ENCODE measurements around the gene FXN.
"Not testable (repeated sequence)": the region's sequence is repeated elsewhere in the genome, so short reads cannot be mapped to it uniquely, and the experiment has no call there.

Gene FXN

DNA sequence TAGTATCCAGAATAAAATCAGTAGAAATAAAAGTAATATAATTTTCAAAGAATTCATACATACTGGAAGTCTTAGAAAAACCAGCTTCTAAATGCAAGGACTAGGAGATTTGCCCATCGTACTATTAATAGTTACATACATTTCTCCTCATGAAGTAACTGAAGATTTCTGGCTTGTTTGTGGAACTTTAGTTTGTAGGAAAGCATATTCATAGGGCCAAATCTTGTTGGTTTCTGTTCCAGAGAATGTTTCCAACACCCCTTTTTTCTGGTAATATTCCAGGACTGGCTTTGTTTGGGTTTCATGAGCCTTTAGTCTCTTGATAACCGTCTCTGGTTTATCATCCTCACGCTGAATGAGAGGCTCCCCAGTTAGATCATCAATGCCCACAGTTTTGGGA, 72.2 kb downstream of the FXN start:
- FAIRE-seq = no peak

GRCh38 chr9:69108706-69109105, 73.2 kb downstream of the FXN start:
- not testable (repeated sequence) for FAIRE-seq

- no peak for FAIRE-seq
Observed at GRCh38 chr9:69109152-69109551, 73.6 kb downstream of the FXN start.

- not testable (repeated sequence) for FAIRE-seq
Observed at GRCh38 chr9:69112646-69113045, 77.1 kb downstream of the FXN start.

- no peak for FAIRE-seq
Observed at GRCh38 chr9:69115621-69116020, 80.1 kb downstream of the FXN start.

DNA sequence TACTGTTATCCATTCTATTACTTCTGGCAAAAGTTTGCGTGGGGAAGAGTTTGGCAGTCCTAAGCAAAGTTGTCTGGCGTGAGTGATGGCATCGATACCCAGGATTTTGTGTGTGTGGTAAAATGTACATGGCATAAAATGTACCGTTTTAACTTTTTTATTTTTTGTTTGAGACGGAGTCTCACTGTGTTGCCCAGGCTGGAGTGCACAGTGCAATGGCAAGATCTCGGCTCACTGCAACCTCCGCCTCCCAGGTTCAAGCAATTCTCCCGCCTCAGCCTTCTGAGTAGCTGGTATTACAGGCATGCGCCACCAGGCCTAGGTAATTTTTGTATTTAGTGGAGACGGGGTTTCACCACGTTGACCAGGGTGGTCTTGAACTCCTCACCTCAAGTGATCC, 83.1 kb downstream of the FXN start:
- no peak for FAIRE-seq

GRCh38 chr9:69120380-69121154, 85.0 kb downstream of the FXN start:
- FAIRE-seq = no peak

- FAIRE-seq = no peak
Observed at GRCh38 chr9:69121155-69122081, 85.9 kb downstream of the FXN start.

- no peak for FAIRE-seq
Observed at GRCh38 chr9:69122082-69122548, 86.6 kb downstream of the FXN start.

- FAIRE-seq = no peak
Observed at GRCh38 chr9:69122549-69123141, 87.1 kb downstream of the FXN start.

DNA sequence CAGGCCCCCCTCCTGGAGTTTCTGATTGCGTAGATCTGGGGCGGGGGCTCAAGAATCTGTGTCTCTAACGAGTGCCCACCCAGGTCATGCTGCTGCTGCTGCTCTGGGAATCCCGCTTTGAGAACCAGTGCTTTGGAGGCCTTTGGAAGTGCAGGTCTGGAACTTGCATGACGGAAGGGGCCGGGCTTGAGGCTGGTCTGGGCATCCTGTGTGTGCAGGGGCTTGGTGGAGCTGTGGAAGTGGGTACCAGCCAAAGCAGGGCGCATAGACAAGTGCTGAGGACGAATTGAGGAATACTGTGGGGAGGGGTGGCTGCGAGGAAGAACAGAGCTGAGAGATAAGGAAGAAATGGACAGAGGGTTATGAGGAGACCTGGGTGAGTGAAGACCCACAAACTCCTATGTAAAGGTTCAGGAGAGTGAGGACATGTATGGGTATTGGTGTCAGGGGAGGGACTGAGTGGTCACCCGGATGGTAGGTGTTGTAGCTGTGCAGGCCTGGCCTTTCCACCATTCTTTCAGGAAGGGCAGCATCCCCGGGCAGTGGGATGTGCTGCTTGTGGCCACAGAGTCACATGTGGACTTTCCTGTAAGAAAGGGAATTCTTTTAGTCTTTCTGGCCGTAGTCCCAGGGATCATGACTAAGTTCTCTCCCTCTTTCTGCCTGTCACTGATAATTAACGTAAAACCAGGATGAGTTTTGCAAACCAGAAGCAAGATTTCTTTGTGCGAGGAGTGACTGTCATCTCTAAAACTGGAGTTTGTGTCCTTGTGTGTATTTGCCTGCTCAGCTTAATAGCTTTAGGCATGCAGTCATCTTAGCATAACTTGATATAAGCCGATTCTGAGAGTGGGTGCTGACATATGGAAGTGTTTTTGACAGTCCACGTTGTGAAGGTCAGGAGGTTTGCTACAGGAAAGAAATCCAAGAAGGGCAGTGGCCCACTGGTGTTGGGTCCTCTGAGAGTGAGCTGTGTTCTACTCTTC, 95.2 kb downstream of the FXN start:
- FAIRE-seq = no peak

DNA sequence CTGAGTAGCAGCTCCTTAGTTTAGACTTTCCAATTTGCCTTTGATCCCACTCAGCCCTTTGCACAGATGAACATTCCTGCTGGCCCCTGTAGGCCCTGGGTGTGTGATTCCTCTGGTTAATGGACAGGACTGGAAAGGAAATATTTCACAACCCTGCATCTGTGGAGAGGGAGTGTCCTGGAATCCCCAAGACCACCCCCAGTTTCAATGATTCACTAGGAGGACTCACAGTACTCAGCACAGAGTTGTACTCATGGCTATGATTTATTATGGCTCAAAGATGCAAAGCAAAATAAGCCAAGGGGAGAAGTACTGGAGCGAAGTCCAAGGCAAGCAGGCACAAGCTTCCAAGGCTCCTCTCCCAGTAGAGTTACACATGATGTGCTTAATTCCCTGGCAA, 96.1 kb downstream of the FXN start:
- no peak for FAIRE-seq

GRCh38 chr9:69132361-69132760, 96.8 kb downstream of the FXN start:
- FAIRE-seq = no peak

DNA sequence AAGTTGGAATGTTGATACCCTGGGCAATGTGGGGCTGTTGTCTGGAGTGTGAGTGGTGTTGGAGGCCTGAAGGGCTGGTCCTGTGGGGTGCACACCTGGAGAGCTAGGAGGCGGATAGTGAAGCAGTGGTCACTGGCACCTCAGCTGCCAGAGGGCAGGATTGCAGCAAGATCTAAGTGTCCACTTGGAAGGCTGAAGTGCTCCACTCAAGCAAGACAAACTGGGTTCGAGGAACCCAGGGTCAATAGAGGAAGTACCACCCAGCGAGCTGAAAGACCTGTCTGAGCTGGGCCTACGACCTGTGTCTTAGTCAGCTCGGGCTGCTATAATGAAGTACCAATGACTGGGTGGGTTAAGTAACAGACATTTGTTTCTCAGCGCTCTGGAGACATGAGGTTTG, 98.9 kb downstream of the FXN start:
- FAIRE-seq = no peak

DNA sequence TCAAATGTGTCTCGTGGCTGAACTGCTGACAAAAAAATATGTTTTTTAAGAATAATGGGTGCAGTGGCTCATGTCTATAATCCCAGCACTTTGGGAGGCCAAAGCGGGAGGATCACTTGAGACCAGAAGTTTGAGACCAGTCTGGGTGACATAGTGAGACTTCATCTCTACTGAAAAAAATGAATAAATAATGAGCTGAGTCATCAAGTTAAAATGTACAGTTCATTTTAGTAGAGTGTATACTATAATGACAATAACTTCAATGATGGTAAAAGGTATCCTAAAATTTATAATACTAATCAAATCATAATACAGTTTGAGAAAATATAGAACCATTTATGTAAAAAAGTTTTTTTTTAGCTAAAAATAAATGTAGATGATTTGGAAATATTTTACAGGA, 100.6 kb downstream of the FXN start:
- FAIRE-seq = no peak

DNA sequence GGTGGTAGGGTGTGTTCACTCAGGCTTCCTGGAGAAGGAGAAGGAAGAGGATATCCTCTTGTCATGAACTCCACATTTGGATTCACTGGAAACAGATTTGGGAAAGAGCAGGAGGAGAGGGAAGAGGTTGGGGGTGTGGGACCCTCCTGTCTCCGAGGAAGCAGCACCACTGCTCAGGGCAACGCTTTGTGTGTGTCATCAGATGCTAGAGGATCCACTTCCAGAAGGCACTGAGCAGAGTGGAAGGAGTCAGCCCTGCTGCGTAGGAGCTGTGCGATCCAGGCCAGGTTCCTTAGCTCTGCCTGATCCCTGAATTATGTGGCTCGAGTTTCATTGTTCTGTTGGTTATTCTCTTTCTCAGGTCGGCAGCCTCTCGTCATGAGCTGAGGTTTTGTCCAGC, 101.2 kb downstream of the FXN start:
- no peak for FAIRE-seq

DNA sequence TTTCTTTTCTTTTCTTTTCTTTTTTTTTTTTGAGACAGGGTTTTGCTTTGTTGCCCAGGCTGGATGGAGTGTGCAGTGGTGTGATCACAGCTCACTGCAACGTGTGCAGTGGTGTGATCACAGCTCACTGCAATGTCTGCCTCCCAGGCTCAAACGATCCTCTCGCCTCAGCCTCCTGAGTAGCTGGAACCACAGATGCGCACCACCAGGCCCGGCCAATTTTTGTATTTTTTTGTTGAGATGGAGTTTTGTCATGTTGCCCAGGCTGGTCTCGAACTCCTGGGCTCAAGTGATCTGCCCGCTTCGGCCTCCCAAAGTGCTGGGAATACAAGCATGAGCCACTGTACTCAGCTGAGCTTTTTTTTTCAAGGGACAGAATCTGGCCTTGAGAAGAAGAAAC, 101.8 kb downstream of the FXN start:
- FAIRE-seq = no peak

- FAIRE-seq = no peak
Observed at GRCh38 chr9:69139596-69139995, 104.0 kb downstream of the FXN start.

DNA sequence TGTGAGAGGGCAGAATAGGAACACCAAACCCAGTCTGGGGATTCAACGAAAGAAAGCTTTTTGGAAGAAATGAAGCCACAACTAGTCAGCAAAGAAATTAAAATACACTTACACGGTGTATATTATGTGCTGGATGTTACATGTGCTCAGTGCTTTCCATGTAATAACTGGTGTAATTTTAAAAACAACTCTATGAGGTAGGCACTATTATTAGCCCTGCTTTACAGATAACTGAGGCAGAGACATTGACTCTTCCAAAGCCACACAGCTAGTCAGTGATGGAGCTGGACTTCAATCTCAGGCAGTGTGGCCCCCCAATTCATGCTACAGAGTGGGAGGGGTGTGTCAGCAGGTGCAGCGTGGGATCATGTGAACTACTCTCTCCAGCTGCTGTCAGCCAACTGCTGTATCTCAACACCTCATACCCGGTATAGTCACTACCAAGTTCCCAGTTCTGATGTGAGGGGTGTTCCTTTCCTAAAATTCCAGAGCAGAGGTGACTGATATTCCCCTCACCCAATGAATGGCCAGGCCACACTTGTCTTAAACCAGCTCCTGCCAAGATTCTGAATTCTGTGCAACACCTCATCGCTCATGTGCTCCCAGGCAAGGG, 104.7 kb downstream of the FXN start:
- FAIRE-seq = no peak

DNA sequence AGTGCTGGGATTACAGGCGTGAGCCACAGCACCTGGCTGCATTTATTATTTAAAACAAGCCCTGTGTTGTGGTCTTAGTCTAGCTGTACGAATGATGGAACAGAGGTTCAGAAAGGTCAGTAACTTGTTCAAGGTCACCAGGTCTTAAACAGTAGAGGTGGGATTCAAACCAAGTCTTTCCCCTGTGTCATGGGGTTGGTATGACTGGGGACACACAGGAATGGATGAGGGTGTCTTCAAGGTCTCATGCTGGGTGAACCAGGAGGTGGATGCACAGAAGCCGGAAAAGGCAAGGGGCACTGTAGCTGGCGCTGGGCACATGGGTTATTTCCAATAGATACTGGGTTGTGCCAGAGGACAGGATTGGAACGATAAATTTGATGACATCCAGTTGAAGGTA, 106.3 kb downstream of the FXN start:
- FAIRE-seq = no peak

DNA sequence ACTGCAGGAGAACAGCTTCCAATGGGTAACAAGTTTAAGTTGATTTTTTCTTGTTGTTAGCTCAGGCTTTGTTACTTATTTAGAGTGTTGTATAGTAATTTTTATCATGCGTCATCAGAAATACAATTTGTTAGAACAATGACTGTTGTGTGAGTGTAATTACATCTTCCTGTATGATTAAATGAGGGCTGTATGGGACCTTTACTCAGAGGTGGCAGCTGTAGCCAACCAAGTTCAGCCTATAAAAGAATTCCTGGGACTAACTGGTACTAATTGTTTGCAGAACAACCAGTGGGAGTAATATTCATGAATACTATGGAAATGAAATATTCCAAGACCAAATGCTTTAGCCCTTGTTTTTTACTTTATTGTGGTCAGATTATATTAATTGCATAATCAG, 107.7 kb downstream of the FXN start:
- FAIRE-seq = no peak
